GM19372 (cell line): ENCODE data around the gene C1QTNF6.

Experiments used
- ATAC-seq: cut with Tn5 transposase; IDR thresholded peaks from one replicate; pipeline ENCODE4 v1.9.1; 2021; ENCODE audit warnings: mild to moderate bottlenecking, low read depth, moderate library complexity; ENCODE audit not compliant: unreplicated experiment

Gene C1QTNF6

GRCh38 chr22:37148031-37148651 is 39.9 kb downstream of the C1QTNF6 start:
- no peak for ATAC-seq

DNA sequence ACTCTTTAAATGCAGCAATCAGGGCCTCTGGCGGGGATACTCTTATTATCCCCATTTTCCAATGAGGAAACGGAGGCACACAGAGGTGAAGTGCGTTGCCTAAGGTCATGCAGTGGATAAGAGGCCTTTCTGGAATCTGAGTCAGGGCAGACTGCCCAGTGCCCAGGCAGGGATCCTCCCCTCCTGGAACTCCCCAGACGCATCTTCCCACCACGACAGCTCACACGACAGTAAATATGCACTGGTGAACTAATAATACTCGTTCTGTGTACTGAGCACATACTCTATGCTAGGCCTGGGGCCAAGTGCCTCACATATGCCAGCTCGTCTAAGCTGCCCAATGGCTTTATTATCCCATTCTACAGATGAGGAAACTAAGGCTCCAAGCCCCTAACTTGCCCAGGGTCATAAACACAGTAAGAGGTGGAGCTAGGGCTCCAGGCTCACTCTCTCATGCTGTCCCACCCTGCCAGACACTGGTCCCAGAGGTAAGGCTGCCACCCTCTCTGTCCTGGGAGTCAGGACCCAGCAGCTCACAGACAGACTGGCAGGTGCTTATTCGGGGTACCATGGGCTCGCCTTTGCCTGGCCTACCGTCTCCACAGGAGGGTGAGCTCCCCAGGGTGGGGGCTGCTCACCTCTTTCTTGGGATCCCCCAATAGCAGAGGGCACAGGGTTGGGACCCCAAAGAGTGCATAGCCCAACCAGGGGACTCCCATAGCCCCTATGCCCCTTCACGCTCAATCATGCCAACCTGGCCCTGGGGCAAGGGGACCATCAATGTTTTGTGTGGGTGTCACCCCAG is 40.7 kb downstream of the C1QTNF6 start:
- ATAC-seq = no peak

DNA sequence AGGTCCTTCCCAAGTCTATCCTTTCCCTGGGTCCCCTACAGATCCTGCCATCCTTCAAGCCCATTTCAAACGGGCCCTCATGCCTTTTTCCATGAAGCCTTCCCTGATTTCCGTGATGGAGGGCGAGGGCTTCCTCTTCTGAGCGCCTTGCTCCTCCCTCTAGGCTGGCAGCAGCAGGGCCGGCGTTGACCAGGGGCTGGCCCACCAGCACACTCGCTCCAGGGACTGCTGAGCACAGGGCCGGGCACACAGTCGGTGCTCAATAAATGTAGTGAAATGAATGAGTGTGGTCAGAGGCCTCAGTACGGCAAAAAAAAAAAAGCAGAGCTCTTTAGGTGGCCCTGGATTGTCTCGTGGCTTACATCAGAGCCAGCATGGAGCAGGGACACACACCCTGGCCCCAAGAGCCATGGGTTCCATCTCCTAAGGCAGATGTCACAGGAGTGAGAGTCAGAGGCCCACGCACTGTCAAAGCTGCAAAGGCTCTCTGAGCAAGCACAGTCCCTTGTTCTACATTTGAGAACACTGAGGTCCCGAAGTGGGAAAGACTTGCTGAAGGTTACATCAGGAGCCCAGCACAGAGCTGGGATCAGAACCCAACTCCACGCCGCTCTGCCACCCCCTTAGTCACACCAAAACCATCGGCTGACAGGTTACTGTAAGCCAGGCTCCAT is 41.4 kb downstream of the C1QTNF6 start:
- no peak for ATAC-seq

- no peak for ATAC-seq
These were observed 42.0 kb downstream of the C1QTNF6 start for GRCh38 chr22:37146051-37146385.

GRCh38 chr22:37145180-37146050 is 42.6 kb downstream of the C1QTNF6 start:
- no peak for ATAC-seq

- ATAC-seq = no peak
These were observed 43.9 kb downstream of the C1QTNF6 start for GRCh38 chr22:37144180-37144554.

- no peak for ATAC-seq
These were observed 46.1 kb downstream of the C1QTNF6 start for GRCh38 chr22:37141971-37142370.

DNA sequence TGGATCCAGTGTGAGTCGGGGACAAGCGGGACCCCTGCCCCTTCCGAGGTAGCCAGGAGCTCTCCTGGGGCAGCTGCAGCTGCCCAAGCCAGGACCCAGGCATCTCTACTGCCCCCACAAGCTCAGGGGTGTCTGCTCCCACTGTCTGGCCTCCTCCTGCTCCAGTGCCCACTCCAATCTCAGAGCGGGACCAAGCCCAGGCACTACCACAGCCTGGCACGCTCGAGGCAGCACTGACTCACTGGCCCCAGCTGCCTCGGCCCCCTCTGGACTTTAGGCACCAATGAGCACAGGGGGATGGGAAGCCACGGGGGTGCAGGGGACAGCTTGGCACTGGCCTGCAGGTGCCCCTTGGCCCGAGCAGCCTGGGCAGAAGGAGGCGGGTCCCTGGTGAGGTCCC is 46.6 kb downstream of the C1QTNF6 start:
- no peak for ATAC-seq

- no peak for ATAC-seq
These were observed 47.2 kb downstream of the C1QTNF6 start for GRCh38 chr22:37140686-37141323.

GRCh38 chr22:37139762-37140161 is 48.3 kb downstream of the C1QTNF6 start:
- no peak for ATAC-seq

DNA sequence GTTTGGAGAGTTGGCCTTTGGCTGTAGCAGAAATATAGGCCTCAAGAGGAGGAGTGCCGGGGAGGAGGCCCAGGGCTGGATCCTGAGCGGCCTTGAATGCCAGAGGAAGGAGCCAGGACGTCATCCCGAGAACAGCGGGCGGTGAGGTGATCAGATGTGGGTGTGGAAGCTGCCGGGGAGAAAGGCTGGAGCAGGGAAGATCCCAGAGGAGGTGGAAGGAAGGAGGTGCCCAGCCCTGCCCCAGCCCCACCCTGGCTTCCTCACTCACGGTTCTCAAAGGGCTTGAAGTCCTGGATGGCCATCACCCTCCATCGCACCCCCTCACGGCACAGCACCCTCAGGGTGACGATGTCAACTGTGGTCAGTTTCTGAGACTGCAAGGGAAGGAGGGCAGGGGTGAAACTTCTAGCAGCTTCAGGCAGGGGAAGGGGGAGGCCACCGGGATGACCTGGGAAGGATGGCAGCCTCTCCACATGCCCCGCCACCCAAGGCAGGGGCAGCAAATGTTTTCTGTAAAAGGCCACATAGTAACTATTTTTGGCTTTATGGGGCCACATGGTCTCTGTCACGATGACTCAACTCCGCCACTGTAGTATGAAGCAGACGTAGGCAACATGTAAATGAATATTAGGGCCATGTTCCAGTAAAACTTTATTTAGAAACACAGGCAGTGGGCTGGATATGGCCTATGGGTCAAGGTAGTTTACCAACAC is 49.0 kb downstream of the C1QTNF6 start:
- ATAC-seq = no peak

DNA sequence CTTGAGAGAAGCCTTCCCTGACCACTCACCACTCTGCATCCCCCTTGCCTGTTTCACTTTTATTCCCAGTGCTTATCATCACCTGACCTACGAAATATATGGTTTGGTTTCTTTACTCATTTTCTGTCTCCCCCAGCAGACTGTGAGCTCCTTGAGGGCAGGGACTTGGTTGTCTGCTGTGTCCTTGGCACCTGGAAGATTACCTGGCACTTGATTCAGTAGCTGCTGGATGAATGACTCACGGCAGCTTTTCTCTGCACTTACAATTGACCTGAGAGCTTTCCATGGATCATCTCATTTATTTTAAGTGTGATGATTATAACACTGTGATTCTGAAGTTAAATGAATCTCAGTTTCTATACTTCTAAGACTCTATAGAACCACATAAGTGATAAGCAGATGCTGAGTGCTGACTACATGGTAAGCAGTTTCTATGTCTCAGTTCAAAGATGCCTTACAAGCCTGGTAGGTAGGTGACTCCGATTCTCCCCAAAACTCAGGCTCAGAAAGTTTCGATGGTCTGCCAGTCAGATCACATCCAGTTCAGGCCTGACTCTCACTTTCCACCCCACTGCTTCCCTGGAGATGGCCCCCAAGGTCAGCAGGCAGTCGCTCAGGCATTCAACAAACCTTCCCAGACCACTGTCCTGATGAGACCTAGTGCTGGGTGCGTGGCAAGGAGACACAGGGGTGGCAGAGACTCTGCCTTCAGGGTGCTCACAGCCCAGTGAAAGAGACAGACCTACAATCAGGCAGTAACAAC is 50.0 kb downstream of the C1QTNF6 start:
- ATAC-seq = no peak

GRCh38 chr22:37137131-37137530 is 50.9 kb downstream of the C1QTNF6 start:
- ATAC-seq = no peak

- ATAC-seq = no peak
These were observed 53.0 kb downstream of the C1QTNF6 start for GRCh38 chr22:37135023-37135422.

DNA sequence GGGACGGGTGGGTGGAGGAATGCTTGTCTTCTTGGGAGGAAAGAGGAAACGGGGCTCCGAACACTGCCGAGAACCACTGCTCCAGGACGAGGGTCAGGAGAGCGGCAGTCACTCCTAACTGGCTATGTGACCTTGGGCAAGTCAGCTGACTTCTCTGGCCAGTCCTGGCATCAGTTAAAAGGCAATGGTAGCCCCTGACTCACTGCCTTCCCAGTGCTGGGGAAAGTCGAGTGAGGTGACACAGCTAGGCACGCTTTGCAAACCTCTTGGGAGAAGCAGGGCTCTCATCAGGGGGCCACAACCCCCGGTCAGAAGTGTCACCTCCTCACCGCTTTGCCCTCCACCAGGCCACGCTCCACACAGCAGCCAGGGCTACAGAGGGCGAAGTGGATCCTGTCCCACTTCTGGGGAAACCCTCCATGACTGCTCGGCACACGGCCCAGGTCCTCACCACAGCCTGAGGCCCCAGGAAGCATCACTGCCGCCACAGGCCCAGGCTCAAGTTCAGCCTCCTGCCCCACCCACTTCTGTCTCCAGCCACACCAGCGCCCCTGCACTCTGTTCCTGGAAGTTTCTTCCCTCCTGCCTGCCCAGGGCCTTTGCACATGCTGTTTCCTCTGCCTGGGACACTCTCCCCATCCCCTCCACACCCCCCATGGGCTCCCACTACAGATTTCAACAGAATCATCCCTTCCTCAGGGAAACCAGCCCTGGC is 54.6 kb downstream of the C1QTNF6 start:
- no peak for ATAC-seq

DNA sequence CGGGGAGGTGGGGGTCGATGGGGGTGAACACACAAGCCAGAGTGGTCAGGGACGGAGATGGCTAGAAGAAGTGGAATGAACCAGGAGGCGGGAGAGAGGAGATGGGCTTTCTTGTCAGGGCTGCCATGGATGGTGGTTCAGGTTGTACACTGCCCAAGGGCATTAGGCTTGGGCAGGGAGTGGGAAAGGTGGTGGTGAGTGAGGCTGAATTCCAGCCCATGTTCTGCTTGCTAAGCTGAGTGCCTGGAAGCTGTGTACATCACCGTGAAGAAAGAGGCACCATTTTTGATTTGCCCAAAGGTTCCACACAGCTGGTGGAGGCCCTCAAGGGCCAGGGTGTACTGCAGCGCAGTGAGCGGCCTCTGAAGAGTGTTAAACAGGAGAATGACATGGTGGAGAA is 55.3 kb downstream of the C1QTNF6 start:
- no peak for ATAC-seq
